Neural crest cell (in vitro differentiated cells): ENCODE data around the gene FGG. TPM values are rescaled to one million over a fixed set of nuclear protein-coding genes. Genes with fewer than 3 reads are reported as not detected.

Experiments
- DNase-seq: peaks from one replicate; pipeline ENCODE4 v3.0.0; 2021; ENCODE audit warnings: low read depth, mixed read lengths, low spot score
- H3K27ac Mint-ChIP-seq: one replicate; pipeline ENCODE4 v1.8.0; 2021; ENCODE audit warnings: mild to moderate bottlenecking, mixed read lengths; ENCODE audit not compliant: unreplicated experiment
- H3K27me3 Mint-ChIP-seq: 2 replicates; pipeline ENCODE4 v1.8.0; 2021; ENCODE audit warnings: low read depth, mild to moderate bottlenecking, mixed read lengths
- H3K36me3 Mint-ChIP-seq: 2 replicates; pipeline ENCODE4 v1.8.0; 2021; ENCODE audit warnings: low read depth, mild to moderate bottlenecking, mixed read lengths
- H3K4me1 Mint-ChIP-seq: 2 replicates; pipeline ENCODE4 v1.8.0; 2021; ENCODE audit warnings: mixed read lengths
- H3K4me3 Mint-ChIP-seq: one replicate; pipeline ENCODE4 v1.8.0; 2021; ENCODE audit warnings: mild to moderate bottlenecking, mixed read lengths
- H3K9me3 Mint-ChIP-seq: 2 replicates; pipeline ENCODE4 v1.8.0; 2021; ENCODE audit warnings: mixed read lengths
- total RNA-seq: library from RNA; stranded (reverse); gene quantifications from 2 replicates; pipeline ENCODE4 v1.2.1, GENCODE V29; 2021
- TF ChIP-seq, protein P1 (sequence below): fragments of 200-600 bp; sonication (generic); conservative IDR thresholded peaks from 2 replicates; pipeline ENCODE4 v1.5.0; 2021; ENCODE audit warnings: antibody characterized with exemption, mild to moderate bottlenecking

FGG gene
- total RNA-seq, 1 donor from 2014 or later = not detected

DNA sequence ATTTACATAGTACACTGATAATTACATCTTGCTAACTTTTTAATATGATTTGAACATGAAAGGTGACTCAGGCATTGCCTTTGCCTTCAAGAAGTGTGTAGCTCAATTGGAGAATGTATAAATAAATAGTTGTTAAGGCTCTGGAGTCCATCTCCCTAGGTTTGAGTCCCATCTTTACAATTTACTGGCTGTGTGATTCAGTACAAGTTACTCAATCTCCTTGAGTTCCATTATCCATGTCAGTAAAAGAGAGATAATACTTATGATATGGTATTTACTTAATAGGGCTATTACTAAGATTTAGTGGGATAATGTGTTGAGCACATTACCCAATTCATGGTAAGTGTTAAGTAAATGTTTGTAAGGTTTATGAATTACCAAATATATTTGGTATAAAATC is 1.9 kb upstream of the FGG start:
- TF ChIP-seq, protein P1, sequence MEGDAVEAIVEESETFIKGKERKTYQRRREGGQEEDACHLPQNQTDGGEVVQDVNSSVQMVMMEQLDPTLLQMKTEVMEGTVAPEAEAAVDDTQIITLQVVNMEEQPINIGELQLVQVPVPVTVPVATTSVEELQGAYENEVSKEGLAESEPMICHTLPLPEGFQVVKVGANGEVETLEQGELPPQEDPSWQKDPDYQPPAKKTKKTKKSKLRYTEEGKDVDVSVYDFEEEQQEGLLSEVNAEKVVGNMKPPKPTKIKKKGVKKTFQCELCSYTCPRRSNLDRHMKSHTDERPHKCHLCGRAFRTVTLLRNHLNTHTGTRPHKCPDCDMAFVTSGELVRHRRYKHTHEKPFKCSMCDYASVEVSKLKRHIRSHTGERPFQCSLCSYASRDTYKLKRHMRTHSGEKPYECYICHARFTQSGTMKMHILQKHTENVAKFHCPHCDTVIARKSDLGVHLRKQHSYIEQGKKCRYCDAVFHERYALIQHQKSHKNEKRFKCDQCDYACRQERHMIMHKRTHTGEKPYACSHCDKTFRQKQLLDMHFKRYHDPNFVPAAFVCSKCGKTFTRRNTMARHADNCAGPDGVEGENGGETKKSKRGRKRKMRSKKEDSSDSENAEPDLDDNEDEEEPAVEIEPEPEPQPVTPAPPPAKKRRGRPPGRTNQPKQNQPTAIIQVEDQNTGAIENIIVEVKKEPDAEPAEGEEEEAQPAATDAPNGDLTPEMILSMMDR = no peak
- DNase-seq = no peak
- no peaks in the 10 kb centered on the region for H3K4me1 Mint-ChIP-seq
- no peak overlapping the region for H3K4me3 Mint-ChIP-seq
- peaks cover 15% of the 10 kb centered on the region for H3K27me3 Mint-ChIP-seq
- H3K36me3 Mint-ChIP-seq = no peaks in the 10 kb centered on the region
- H3K27ac Mint-ChIP-seq = no peak overlapping the region
- H3K9me3 Mint-ChIP-seq = no peaks in the 10 kb centered on the region

DNA sequence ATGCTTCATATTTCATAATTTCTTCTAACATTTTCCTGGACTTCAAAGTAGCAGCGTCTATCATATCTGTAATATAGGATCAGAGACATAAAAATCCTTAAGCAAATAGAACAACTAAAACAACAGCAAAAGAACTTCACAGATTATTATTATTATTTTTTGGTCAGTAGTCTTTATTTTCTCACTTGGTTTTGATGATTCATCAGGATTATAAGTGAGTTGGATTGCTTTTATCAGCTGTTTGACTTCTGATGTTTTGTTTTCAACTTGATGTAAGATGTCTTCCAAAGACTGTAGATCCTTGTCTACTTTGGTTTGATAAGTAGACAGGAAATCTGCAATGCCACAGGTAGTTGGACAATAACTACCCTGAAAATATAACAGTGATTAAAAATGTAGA is 623 bp downstream of the FGG start:
- DNase-seq = no peak
- no peak overlapping the region for H3K4me3 Mint-ChIP-seq
- H3K9me3 Mint-ChIP-seq = no peaks in the 10 kb centered on the region
- H3K27me3 Mint-ChIP-seq = peaks cover 28% of the 10 kb centered on the region
- H3K36me3 Mint-ChIP-seq = no peaks in the 10 kb centered on the region
- H3K27ac Mint-ChIP-seq = no peak overlapping the region
- TF ChIP-seq, protein P1 = no peak
- H3K4me1 Mint-ChIP-seq = no peaks in the 10 kb centered on the region

DNA sequence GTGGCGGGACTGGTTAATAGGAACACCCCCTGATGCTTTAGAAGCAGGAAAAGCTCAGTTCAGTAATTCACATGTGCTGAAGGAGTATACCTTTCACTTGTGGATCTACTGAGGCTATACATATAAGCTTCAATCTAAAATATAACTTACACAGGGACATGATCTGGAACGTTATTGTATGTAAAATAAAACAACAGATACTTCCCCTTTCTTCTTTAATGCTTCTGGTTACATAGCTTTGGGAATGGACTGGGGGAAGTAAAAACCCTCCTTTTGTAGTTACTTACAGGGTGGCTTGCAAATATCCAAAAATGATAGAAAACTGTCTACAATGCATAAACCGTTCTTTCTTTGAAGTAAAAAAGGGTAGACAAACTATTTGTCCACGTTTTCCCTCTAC is 1.9 kb downstream of the FGG start:
- no peak overlapping the region for H3K4me3 Mint-ChIP-seq
- no peaks in the 10 kb centered on the region for H3K9me3 Mint-ChIP-seq
- TF ChIP-seq, protein P1 = no peak
- no peaks in the 10 kb centered on the region for H3K36me3 Mint-ChIP-seq
- H3K27ac Mint-ChIP-seq = no peak overlapping the region
- H3K4me1 Mint-ChIP-seq = no peaks in the 10 kb centered on the region
- DNase-seq = no peak
- H3K27me3 Mint-ChIP-seq = peaks cover 33% of the 10 kb centered on the region

- TF ChIP-seq, protein P1 = no peak
- Mint-ChIP-seq H3K9me3 (no peaks in the 10 kb centered on the region), H3K36me3 (no peaks in the 10 kb centered on the region)
These were observed 2.9 kb downstream of the FGG start for GRCh38 chr4:154609532-154609931.

DNA sequence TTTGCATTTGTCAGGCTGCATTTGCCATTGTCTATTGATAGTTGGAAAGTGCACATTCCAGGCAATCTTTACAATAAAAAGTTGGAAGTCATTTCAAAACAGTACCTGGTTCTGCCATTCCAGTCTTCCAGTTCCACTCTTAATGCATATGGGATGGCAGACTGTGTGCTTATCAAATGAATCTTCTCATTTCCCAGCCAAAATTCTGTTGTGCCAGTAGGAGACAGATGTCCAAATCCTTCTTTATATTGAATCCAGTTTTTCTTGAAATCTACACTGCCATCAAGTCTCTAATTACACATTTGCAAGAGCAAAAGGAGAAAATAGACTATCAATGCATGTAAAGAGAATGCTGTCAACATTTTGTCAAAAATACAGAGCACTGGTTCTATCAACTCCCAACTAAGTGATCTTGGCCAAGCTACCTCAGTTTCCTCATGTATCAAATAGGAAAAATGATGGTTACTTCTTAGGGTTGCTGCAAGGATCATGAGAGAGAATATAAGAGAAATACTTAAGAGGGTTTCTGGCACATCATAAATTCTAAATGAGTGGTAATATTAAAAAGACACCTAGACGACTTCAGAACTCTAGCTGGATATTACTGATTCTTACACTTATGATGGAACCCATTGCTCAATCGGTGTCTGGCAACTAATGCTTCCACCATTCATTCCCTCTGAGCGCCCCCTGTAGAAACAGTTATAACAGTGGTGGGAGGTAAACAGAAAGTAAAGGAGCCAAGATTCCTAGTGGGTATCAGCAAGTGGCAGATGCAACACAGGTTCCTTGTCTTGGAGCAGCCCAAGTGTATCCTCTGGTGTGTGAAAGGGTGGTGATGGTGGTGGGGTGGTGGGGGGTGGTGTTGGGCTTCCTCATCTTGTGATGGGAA is 3.8 kb downstream of the FGG start:
- no peak overlapping the region for H3K4me3 Mint-ChIP-seq
- no peaks in the 10 kb centered on the region for H3K36me3 Mint-ChIP-seq
- H3K27me3 Mint-ChIP-seq = peaks cover 38% of the 10 kb centered on the region
- H3K9me3 Mint-ChIP-seq = no peaks in the 10 kb centered on the region
- TF ChIP-seq, protein P1 = no peak
- no peak overlapping the region for H3K27ac Mint-ChIP-seq
- no peak for DNase-seq
- no peaks in the 10 kb centered on the region for H3K4me1 Mint-ChIP-seq

More at GRCh38 chr4:154609532-154609931, 2.9 kb downstream of the FGG start:
- Mint-ChIP-seq H3K27me3 (peaks cover 36% of the 10 kb centered on the region), H3K4me3 (no peak overlapping the region), H3K4me1 (no peaks in the 10 kb centered on the region), H3K27ac (no peak overlapping the region)
- no peak for DNase-seq
